ENCODE data around the gene SH3BP4. TPM values are rescaled to one million over a fixed set of nuclear protein-coding genes. Genes with fewer than 3 reads are reported as not detected.

The SH3BP4 gene
- total RNA-seq, 1 experiment from 2014 or later: 53.3 TPM

GRCh38 chr2:234982096-234982834 lies 30.4 kb downstream of the SH3BP4 start:
- no peak for DNase-seq (ENCODE audit: low spot score)

GRCh38 chr2:234983011-234983726 lies 31.4 kb downstream of the SH3BP4 start:
- DNase-seq (ENCODE audit: low spot score): no peak

GRCh38 chr2:234985608-234986245 lies 33.9 kb downstream of the SH3BP4 start:
- DNase-seq (ENCODE audit: low spot score): no peak

GRCh38 chr2:234986390-234986789 lies 34.6 kb downstream of the SH3BP4 start:
- DNase-seq (ENCODE audit: low spot score): no peak

GRCh38 chr2:234986876-234987720 lies 35.3 kb downstream of the SH3BP4 start:
- DNase-seq (ENCODE audit: low spot score): no peak

- no peak for DNase-seq (ENCODE audit: low spot score)
These were observed 35.9 kb downstream of the SH3BP4 start for GRCh38 chr2:234987754-234988153.

GRCh38 chr2:234988491-234988890 lies 36.7 kb downstream of the SH3BP4 start:
- no peak for DNase-seq (ENCODE audit: low spot score)

- DNase-seq (ENCODE audit: low spot score): peak; percentile 62
These were observed 37.4 kb downstream of the SH3BP4 start for GRCh38 chr2:234989183-234989701.

- no peak for DNase-seq (ENCODE audit: low spot score)
These were observed 38.5 kb downstream of the SH3BP4 start for GRCh38 chr2:234990300-234990699.

- no peak for DNase-seq (ENCODE audit: low spot score)
These were observed 39.5 kb downstream of the SH3BP4 start for GRCh38 chr2:234991290-234991689.

GRCh38 chr2:234991793-234992192 lies 40.0 kb downstream of the SH3BP4 start:
- DNase-seq (ENCODE audit: low spot score): no peak

GRCh38 chr2:234992196-234992595 lies 40.4 kb downstream of the SH3BP4 start:
- no peak for DNase-seq (ENCODE audit: low spot score)

GRCh38 chr2:234992624-234993349 lies 41.0 kb downstream of the SH3BP4 start:
- no peak for DNase-seq (ENCODE audit: low spot score)

- DNase-seq (ENCODE audit: low spot score): no peak
These were observed 41.7 kb downstream of the SH3BP4 start for GRCh38 chr2:234993541-234993981.

- DNase-seq (ENCODE audit: low spot score): no peak
These were observed 42.9 kb downstream of the SH3BP4 start for GRCh38 chr2:234994438-234995321.

- no peak for DNase-seq (ENCODE audit: low spot score)
These were observed 43.7 kb downstream of the SH3BP4 start for GRCh38 chr2:234995332-234996068.

- peak; percentile 98 for DNase-seq (ENCODE audit: low spot score)
These were observed 44.5 kb downstream of the SH3BP4 start for GRCh38 chr2:234996069-234996940.

GRCh38 chr2:234996941-234997270 lies 45.1 kb downstream of the SH3BP4 start:
- DNase-seq (ENCODE audit: low spot score): no peak

Data from A172 (cell line).